HepG2 (cell line): Measurements from ENCODE around the gene THBS4. TPM values are rescaled to one million over a fixed set of nuclear protein-coding genes. Genes with fewer than 3 reads are reported as not detected.

ENCODE experiments used
- ARNTL ChIP-seq: sonication (generic); formaldehyde crosslinking; IDR thresholded peaks from 2 replicates; pipeline ENCODE4 v1.4.0; 2020; ENCODE audit warnings: mild to moderate bottlenecking, missing genetic modification reagents
- ATF4 ChIP-seq, 2 experiments: fragments of 450-650 bp in 1 of 2; sonication (generic) in 1 of 2; formaldehyde crosslinking; IDR thresholded peaks; 2 replicates each; pipeline versions ENCODE4 v1.5.0 to v1.8.0; 2020 to 2022; ENCODE audit warnings: mild to moderate bottlenecking in 1 of 2, missing genetic modification reagents in 1 of 2
- CENPT ChIP-seq: sonication (generic); formaldehyde crosslinking; IDR thresholded peaks from 2 replicates; pipeline ENCODE4 v1.8.0; 2022; ENCODE audit warnings: low read depth, mild to moderate bottlenecking, moderate library complexity, missing genetic modification reagents
- HINFP ChIP-seq: sonication (generic); formaldehyde crosslinking; IDR thresholded peaks from 2 replicates; pipeline ENCODE4 v1.4.0; 2020; ENCODE audit warnings: low read depth, mild to moderate bottlenecking, missing genetic modification reagents
- HOXA9 ChIP-seq: sonication (generic); formaldehyde crosslinking; IDR thresholded peaks from 2 replicates; pipeline ENCODE4 v1.8.1; 2022; ENCODE audit warnings: missing genetic modification reagents, mild to moderate bottlenecking, moderate library complexity, borderline replicate concordance
- KMT2B ChIP-seq: IDR thresholded peaks from 2 replicates; pipeline ENCODE4 v1.6.1; 2016; ENCODE audit warnings: missing genetic modification reagents, missing compliant biosample characterization
- NAIF1 ChIP-seq: sonication (generic); formaldehyde crosslinking; IDR thresholded peaks from 2 replicates; pipeline ENCODE4 v1.5.0; 2020; ENCODE audit warnings: mild to moderate bottlenecking, missing genetic modification reagents, borderline replicate concordance
- NFATC3 ChIP-seq: sonication (generic); formaldehyde crosslinking; IDR thresholded peaks from 2 replicates; pipeline ENCODE4 v1.5.1; 2020; ENCODE audit warnings: mild to moderate bottlenecking, missing genetic modification reagents
- NFKB2 ChIP-seq: sonication (generic); formaldehyde crosslinking; IDR thresholded peaks from 2 replicates; pipeline ENCODE4 v1.4.0; 2020; ENCODE audit warnings: missing genetic modification reagents, borderline replicate concordance
- RCOR2 ChIP-seq: IDR thresholded peaks from 2 replicates; pipeline ENCODE4 v1.6.1; 2016; ENCODE audit warnings: missing biosample characterization, missing genetic modification reagents
- SAP130 ChIP-seq: IDR thresholded peaks from 2 replicates; pipeline ENCODE4 v1.6.1; 2016; ENCODE audit warnings: low read depth
- SPEN ChIP-seq: sonication (generic); formaldehyde crosslinking; IDR thresholded peaks from 2 replicates; pipeline ENCODE4 v1.5.1; 2020; ENCODE audit warnings: low read depth, mild to moderate bottlenecking, missing genetic modification reagents
- XRCC5 ChIP-seq: fragments of 200-400 bp; formaldehyde crosslinking; optimal IDR thresholded peaks from 2 replicates; pipeline ENCODE3; 2017; ENCODE audit warnings: mild to moderate bottlenecking, low read length
- ZBTB7B ChIP-seq: sonication (generic); formaldehyde crosslinking; IDR thresholded peaks from 2 replicates; pipeline ENCODE4 v1.4.0; 2020; ENCODE audit warnings: missing genetic modification reagents
- ZNF207 ChIP-seq: fragments of 450-650 bp; IDR thresholded peaks from 2 replicates; pipeline ENCODE4 v1.6.1; 2016; ENCODE audit warnings: antibody characterized with exemption, borderline replicate concordance
- ZNF230 ChIP-seq: sonication (generic); formaldehyde crosslinking; IDR thresholded peaks from 2 replicates; pipeline ENCODE4 v1.4.0; 2020; ENCODE audit warnings: mild to moderate bottlenecking, missing genetic modification reagents
- ZNF512 ChIP-seq: sonication (generic); formaldehyde crosslinking; IDR thresholded peaks from 2 replicates; pipeline ENCODE4 v1.4.0; 2020; ENCODE audit warnings: mild to moderate bottlenecking, missing genetic modification reagents
- ZNF546 ChIP-seq: sonication (generic); formaldehyde crosslinking; conservative IDR thresholded peaks from 2 replicates; pipeline ENCODE4 v1.8.1; 2023; ENCODE audit warnings: mild to moderate bottlenecking, missing genetic modification reagents
- ZNF552 ChIP-seq: sonication (generic); formaldehyde crosslinking; IDR thresholded peaks from 2 replicates; pipeline ENCODE4 v1.9.0; 2022; ENCODE audit warnings: missing genetic modification reagents, mild to moderate bottlenecking, borderline replicate concordance
- ZNF607 ChIP-seq: sonication (generic); formaldehyde crosslinking; IDR thresholded peaks from 2 replicates; pipeline ENCODE4 v1.5.1; 2020; ENCODE audit warnings: missing genetic modification reagents, mild to moderate bottlenecking, borderline replicate concordance
- ZNF879 ChIP-seq: sonication (generic); formaldehyde crosslinking; IDR thresholded peaks from 2 replicates; pipeline ENCODE4 v1.8.1; 2023; ENCODE audit warnings: missing genetic modification reagents
- polyA plus RNA-seq, 8 experiments: library from polyadenylated mRNA; depleted of rRNA in 3 of 8; stranded (reverse) in 7 of 8; unstranded in 1 of 8; fragments of >200 nt; fragmentation: Illumina TruSeq in 4 of 8; extraction: Trizol in 4 of 8; gene quantifications; 2 replicates each; pipeline versions ENCODE4 v1.2.1 to v1.2.3, GENCODE V29; 2011 to 2016; ENCODE audit warnings: low read depth in 4 of 8, missing spikeins in 1 of 8, mixed read lengths in 1 of 8; ENCODE audit not compliant: insufficient read depth in 1 of 8
- total RNA-seq, 5 experiments: library from RNA; depleted of rRNA; stranded (reverse); fragments of >200 nt; fragmentation: Illumina TruSeq; extraction: Trizol; gene quantifications; 2 replicates each; pipeline ENCODE4 v1.2.3, GENCODE V29; 2016; ENCODE audit warnings: low read depth in 1 of 5
- TF ChIP-seq, protein P1 (sequence below): sonication (generic); formaldehyde crosslinking; IDR thresholded peaks from 2 replicates; pipeline ENCODE4 v1.5.0; 2020; ENCODE audit warnings: missing genetic modification reagents

The THBS4 gene
- total and polyA plus RNA-seq, 2 of the 13 experiments (the other 11 are each of a cell fraction or from before 2014, with no cell fraction given): 0.60 to 1.2 TPM

GRCh38 chr5:79990598-79991507 is 44.3 kb upstream of the THBS4 start, which contains the start of gene MTX3 (continued):
- TF ChIP-seq RCOR2: 0 out of 2 replicates have a peak, but pooled peaks have one; percentile 37
- TF ChIP-seq HINFP (CRISPR knock-in tag): 0 out of 2 replicates have a peak, but pooled peaks have one; percentile 63
- TF ChIP-seq CENPT (CRISPR knock-in tag): peak; percentile 66; the same call in 1 of the 2 replicates
- TF ChIP-seq ARNTL: peak; percentile 74
- peak; percentile 80 for TF ChIP-seq SAP130 (CRISPR knock-in tag)
- peak; percentile 52; the same call in 1 of the 2 replicates for TF ChIP-seq NFKB2 (CRISPR knock-in tag)
- peak; percentile 85 for TF ChIP-seq XRCC5
- TF ChIP-seq ATF4 (CRISPR knock-in tag; IDR thresholded peaks at IDR 0.05): 0 out of 4 replicates have a peak, but pooled peaks of 1 of the 2 experiments have one; percentile 21
- TF ChIP-seq KMT2B (CRISPR knock-in tag): peak; percentile 84
- TF ChIP-seq ZNF607 (CRISPR knock-in tag): peak; percentile 61
- TF ChIP-seq SPEN: peak; percentile 73; the same call in 1 of the 2 replicates
- TF ChIP-seq ZNF207: no peak
- peak; percentile 48; the same call in 1 of the 2 replicates for TF ChIP-seq ZNF546 (CRISPR knock-in tag)
- TF ChIP-seq NFATC3 (CRISPR knock-in tag): 0 out of 2 replicates have a peak, but pooled peaks have one; percentile 20
- 0 out of 2 replicates have a peak, but pooled peaks have one; percentile 15 for TF ChIP-seq ZNF512 (CRISPR knock-in tag)
- peak; percentile 61; the same call in 1 of the 2 replicates for TF ChIP-seq ZNF552 (CRISPR knock-in tag)
- no peak for TF ChIP-seq ZNF230 (CRISPR knock-in tag)
- TF ChIP-seq, protein P1, sequence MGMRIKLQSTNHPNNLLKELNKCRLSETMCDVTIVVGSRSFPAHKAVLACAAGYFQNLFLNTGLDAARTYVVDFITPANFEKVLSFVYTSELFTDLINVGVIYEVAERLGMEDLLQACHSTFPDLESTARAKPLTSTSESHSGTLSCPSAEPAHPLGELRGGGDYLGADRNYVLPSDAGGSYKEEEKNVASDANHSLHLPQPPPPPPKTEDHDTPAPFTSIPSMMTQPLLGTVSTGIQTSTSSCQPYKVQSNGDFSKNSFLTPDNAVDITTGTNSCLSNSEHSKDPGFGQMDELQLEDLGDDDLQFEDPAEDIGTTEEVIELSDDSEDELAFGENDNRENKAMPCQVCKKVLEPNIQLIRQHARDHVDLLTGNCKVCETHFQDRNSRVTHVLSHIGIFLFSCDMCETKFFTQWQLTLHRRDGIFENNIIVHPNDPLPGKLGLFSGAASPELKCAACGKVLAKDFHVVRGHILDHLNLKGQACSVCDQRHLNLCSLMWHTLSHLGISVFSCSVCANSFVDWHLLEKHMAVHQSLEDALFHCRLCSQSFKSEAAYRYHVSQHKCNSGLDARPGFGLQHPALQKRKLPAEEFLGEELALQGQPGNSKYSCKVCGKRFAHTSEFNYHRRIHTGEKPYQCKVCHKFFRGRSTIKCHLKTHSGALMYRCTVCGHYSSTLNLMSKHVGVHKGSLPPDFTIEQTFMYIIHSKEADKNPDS (CRISPR knock-in tag): peak; percentile 38; the same call in 1 of the 2 replicates
- peak; percentile 72; the same call in 1 of the 2 replicates for TF ChIP-seq ZBTB7B (CRISPR knock-in tag)
- peak; percentile 21; the same call in 1 of the 2 replicates for TF ChIP-seq NAIF1 (CRISPR knock-in tag)
- 0 out of 2 replicates have a peak, but pooled peaks have one; percentile 30 for TF ChIP-seq HOXA9
- TF ChIP-seq ZNF879 (CRISPR knock-in tag): peak; percentile 94; the same call in 1 of the 2 replicates
